GM12878 (cell line): ENCODE data around the gene GBP4. TPM values are rescaled to one million over a fixed set of nuclear protein-coding genes. Genes with fewer than 3 reads are reported as not detected.

Experiments
- E4F1 ChIP-seq: fragments of 450-650 bp; IDR thresholded peaks from 2 replicates; pipeline ENCODE4 v1.6.1; 2018; ENCODE audit warnings: borderline replicate concordance, mild to moderate bottlenecking; ENCODE audit not compliant: partially characterized antibody
- ETV6 ChIP-seq, 2 experiments: fragments of 450-650 bp in 1 of 2; IDR thresholded peaks in 1 of 2; conservative IDR thresholded peaks in 1 of 2; 2 replicates each; pipeline ENCODE4 v1.6.1; 2014; ENCODE audit warnings: antibody characterized with exemption in 1 of 2, borderline replicate concordance in 1 of 2, low read depth in 1 of 2, mild to moderate bottlenecking in 1 of 2, moderate library complexity in 1 of 2
- IRF3 ChIP-seq: fragments of 450-650 bp; IDR thresholded peaks from 2 replicates; pipeline ENCODE4 v1.6.1; 2014; ENCODE audit warnings: mild to moderate bottlenecking
- POLR2A ChIP-seq: IDR thresholded peaks from 2 replicates; pipeline ENCODE4 v1.6.1; 2011; ENCODE audit warnings: low read depth, mild to moderate bottlenecking, low read length
- TAF1 ChIP-seq: IDR thresholded peaks from 2 replicates; pipeline ENCODE4 v1.6.1; 2011; ENCODE audit warnings: mild to moderate bottlenecking, low read depth, low read length, borderline replicate concordance
- ZBTB11 ChIP-seq: fragments of 450-650 bp; formaldehyde crosslinking; IDR thresholded peaks from 2 replicates; pipeline ENCODE4 v1.5.0; 2022; ENCODE audit warnings: mild to moderate bottlenecking, missing genetic modification characterization
- ZBTB4 ChIP-seq: fragments of 450-650 bp; formaldehyde crosslinking; IDR thresholded peaks from 2 replicates; pipeline ENCODE4 v1.4.0; 2022; ENCODE audit warnings: mild to moderate bottlenecking, moderate library complexity
- ZNF687 ChIP-seq: fragments of 450-650 bp; IDR thresholded peaks from 2 replicates; pipeline ENCODE4 v1.6.1; 2017; ENCODE audit warnings: mild to moderate bottlenecking, moderate library complexity
- polyA plus RNA-seq, 11 experiments: library from polyadenylated mRNA; depleted of rRNA in 4 of 11; unstranded in 6 of 11; stranded (reverse) in 5 of 11; fragments of >200 nt; fragmentation: Nextera tagmentation in 4 of 11; fragmentation: Illumina TruSeq in 1 of 11; extraction: Ambion mirVana in 4 of 11; extraction: Trizol in 1 of 11; gene quantifications; 1 replicate in 1 of 11; 2 replicates in 10 of 11; pipeline versions ENCODE4 v1.2.1 to v1.2.3, GENCODE V29; 2011 to 2016; ENCODE audit warnings: inconsistent platforms in 2 of 11, missing spikeins in 2 of 11, low read depth in 1 of 11
- total RNA-seq, 4 experiments: library from RNA; depleted of rRNA in 3 of 4; stranded (reverse); fragments of >200 nt in 3 of 4; fragmentation: Illumina TruSeq in 1 of 4; extraction: Trizol in 1 of 4; gene quantifications; 2 replicates each; pipeline versions ENCODE4 v1.2.1 to v1.2.3, GENCODE V29; 2013 to 2021

Gene GBP4
- total and polyA plus RNA-seq, 10 of the 15 experiments (the other 5 are each of a cell fraction or from before 2014, with no cell fraction given): 2.4 to 41.9 (median 3.5) TPM

GRCh38 chr1:89176971-89177370, 21.8 kb downstream of the GBP4 start (continued):
- TF ChIP-seq ZNF687 (no peak), TAF1 (no peak), POLR2A (no peak), ZBTB4 (CRISPR knock-in tag) (no peak), ETV6 (conservative IDR thresholded peaks at IDR 0.05 in 1 of 2, IDR thresholded peaks at IDR 0.05 in 1 of 2; ENCODE audit: borderline replicate concordance in 1 of 2, low read depth in 1 of 2) (no peak), IRF3 (no peak), ZBTB11 (CRISPR knock-in tag) (no peak), E4F1 (no peak)
